NB4 (cell line): Measurements from ENCODE around the gene ABLIM1.

ENCODE experiments used
- DNase-seq: peaks from one replicate; pipeline ENCODE4 v3.0.0; 2010; ENCODE audit warnings: low read depth
- H3K4me3 ChIP-seq: one replicate; pipeline ENCODE4 v1.5.1; 2011; ENCODE audit warnings: mild to moderate bottlenecking, low read depth, low read length, moderate library complexity
- MYC ChIP-seq: IDR thresholded peaks from 2 replicates; pipeline ENCODE4 v1.6.1; 2011; ENCODE audit warnings: low read depth, low read length
- POLR2A ChIP-seq: IDR thresholded peaks from 2 replicates; pipeline ENCODE4 v1.6.1; 2011; ENCODE audit warnings: mild to moderate bottlenecking; ENCODE audit not compliant: insufficient read length; ENCODE audit errors: extremely low read depth
- TF ChIP-seq, protein P1 (sequence below): IDR thresholded peaks from 2 replicates; pipeline ENCODE4 v1.6.1; 2011; ENCODE audit warnings: low read depth, low read length
- TF ChIP-seq, protein P2 (sequence below): IDR thresholded peaks from one replicate; pipeline ENCODE4 v1.5.1; 2012; ENCODE audit warnings: low read depth, low read length

Gene ABLIM1

DNA sequence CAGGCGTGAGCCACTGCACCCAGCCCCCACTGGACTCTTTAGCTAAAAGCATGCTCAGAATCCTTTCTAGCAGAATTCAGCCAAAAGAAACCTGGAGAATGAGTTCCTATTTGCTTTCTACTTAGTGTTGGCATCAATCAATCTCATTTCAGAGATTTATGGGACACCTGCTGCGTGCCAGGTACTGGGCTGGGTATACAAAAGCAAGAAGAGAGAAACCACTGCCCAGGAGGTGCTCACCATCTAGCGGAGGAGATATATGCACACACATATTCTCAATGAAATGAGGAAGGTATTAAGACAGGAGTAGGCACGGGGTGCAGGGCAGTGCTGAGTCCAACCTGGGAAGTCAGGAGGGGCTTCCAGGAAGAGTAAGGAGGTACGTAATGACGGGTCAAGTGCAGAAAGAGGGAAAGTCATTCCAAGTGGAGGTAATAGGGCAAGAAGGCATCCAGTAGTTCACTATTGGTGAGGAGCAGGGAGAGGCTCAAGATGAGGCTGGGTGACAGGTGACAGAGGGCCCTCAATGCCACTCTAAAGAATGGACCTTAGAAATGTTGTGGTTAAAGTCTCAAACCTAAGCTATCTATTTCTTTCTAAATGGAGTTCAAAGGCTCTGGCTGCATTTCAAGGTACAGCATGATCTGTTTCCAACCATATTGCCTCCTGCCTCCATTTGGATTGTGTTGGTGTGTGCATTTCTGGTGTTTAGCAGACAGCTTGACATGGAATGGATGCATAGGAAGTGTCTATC is 22.1 kb downstream of the ABLIM1 start:
- TF ChIP-seq, protein P1, sequence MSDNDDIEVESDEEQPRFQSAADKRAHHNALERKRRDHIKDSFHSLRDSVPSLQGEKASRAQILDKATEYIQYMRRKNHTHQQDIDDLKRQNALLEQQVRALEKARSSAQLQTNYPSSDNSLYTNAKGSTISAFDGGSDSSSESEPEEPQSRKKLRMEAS: no peak
- TF ChIP-seq, protein P2, sequence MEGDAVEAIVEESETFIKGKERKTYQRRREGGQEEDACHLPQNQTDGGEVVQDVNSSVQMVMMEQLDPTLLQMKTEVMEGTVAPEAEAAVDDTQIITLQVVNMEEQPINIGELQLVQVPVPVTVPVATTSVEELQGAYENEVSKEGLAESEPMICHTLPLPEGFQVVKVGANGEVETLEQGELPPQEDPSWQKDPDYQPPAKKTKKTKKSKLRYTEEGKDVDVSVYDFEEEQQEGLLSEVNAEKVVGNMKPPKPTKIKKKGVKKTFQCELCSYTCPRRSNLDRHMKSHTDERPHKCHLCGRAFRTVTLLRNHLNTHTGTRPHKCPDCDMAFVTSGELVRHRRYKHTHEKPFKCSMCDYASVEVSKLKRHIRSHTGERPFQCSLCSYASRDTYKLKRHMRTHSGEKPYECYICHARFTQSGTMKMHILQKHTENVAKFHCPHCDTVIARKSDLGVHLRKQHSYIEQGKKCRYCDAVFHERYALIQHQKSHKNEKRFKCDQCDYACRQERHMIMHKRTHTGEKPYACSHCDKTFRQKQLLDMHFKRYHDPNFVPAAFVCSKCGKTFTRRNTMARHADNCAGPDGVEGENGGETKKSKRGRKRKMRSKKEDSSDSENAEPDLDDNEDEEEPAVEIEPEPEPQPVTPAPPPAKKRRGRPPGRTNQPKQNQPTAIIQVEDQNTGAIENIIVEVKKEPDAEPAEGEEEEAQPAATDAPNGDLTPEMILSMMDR: no peak
- TF ChIP-seq POLR2A (no peak), MYC (no peak)
- H3K4me3 ChIP-seq: no peak overlapping the region
- DNase-seq: no peak

DNA sequence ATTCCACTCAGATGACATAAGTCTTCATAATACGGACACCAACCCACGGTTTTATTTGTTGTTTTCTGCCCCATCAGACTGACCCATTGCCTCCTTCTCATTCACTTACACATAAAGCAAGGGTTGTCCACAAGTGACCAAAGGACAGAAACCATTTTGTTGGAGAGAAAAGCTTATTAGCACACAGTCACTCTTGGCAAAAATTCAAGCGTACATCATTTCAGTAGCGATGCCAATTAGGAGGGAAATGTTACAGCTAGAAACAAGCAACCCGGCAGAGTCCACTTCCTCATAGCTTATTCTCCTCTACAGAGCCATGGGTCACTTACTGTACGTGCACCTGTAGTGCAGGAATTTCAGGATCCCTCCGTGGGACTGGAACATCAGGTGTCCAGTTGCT is 23.0 kb downstream of the ABLIM1 start:
- no peak for TF ChIP-seq MYC
- H3K4me3 ChIP-seq: no peak overlapping the region
- DNase-seq: no peak

DNA sequence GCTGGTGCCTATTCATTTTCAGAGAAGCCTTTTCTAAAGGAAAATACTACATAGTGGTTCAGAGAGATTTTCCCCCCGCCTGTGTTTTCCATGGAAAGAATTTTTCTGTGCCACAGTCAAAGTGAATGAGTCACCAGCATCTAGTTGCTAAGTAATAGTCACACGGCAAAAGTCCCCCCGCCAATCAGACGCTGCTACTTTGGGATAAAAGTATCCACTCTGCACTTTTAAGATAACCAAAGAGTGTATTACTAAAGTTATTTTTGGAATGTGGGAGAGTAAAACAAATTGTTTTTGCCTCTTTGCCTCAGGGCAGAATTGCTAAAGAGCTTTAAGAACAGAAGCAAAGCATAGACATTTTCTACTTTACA is 23.5 kb downstream of the ABLIM1 start:
- TF ChIP-seq MYC (no peak), POLR2A (no peak)
- TF ChIP-seq, protein P2: no peak
- TF ChIP-seq, protein P1: no peak
- H3K4me3 ChIP-seq: no peak overlapping the region
- DNase-seq: no peak

DNA sequence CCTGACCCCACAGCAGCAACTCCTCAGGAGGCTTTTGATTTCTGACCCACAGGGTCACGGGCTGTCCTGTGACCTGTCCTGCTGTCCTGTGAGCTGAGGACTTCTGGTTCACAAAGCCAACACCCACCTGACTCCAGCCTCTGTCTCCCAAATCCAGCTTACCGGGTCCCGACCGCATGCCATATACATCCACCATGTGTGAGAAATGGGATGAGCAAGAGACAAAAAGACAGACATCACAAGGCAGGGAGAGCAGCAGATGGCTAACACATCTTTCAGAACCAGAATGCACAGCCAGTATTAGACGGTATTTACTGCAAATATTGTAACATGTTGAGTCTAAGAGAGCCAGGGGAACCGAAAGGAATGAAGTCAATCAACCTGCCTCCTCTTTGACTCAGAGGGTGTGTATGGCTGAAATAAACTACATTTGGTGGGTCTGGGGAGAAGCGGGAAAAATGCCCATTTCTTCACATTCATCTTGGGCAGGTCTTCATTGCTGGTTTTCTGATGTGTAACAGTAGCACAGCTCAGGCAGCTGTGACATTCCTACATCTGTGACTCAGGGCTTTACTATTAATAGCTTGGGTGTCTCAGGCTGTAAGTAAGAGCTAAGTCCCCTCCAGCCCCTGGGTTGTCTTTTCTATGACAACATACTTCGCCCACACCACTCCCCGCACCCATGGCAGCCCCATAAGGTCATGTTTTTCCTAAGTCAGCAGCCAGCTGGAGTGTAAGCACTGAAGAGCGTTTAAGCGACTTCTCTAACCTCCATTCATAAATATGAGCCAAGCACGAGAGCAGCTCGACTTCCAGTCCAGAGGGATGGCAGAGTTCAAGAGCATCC is 25.0 kb downstream of the ABLIM1 start:
- no peak overlapping the region for H3K4me3 ChIP-seq
- TF ChIP-seq, protein P2: no peak
- TF ChIP-seq, protein P1: no peak
- no peak for TF ChIP-seq POLR2A
- no peak for TF ChIP-seq MYC
- DNase-seq: no peak

DNA sequence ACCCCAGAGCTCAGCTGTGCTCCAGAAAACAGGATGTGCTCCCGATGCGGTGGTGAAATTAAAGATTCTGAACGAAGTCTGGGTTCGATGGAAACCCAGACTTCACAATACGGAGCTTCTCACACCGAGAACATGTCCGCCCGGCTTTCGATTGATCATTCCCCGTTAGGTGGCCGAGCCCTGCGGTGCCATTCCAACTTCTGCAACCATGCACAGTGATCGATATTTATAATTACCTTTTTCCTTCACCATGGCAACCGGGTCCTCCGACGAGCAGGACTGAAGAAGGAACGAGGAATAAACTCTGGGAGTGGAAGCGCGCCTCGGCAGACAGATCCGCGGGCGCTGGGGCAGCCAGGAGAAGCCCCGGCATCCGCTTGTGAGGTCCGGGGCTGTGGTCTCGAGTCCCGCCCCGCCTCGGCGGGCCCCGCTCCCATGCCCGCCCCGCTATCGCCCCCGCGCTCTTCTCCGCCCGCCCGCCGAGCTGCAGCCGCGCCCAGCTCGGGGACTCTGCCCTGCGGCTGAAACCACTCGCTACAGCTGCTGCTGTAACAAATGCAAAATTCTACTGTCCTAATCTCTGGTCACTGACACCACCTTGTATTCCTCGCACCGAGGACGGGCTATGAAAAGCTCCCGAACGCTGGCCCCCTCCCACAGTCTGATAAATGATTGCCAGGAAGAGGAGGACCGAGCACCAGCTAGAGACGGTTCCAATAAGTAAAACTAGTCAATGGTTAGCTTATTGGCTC is 26.2 kb downstream of the ABLIM1 start:
- TF ChIP-seq POLR2A (no peak), MYC (no peak)
- TF ChIP-seq, protein P2: no peak
- TF ChIP-seq, protein P1: no peak
- no peak overlapping the region for H3K4me3 ChIP-seq
- DNase-seq: peak; percentile 31

DNA sequence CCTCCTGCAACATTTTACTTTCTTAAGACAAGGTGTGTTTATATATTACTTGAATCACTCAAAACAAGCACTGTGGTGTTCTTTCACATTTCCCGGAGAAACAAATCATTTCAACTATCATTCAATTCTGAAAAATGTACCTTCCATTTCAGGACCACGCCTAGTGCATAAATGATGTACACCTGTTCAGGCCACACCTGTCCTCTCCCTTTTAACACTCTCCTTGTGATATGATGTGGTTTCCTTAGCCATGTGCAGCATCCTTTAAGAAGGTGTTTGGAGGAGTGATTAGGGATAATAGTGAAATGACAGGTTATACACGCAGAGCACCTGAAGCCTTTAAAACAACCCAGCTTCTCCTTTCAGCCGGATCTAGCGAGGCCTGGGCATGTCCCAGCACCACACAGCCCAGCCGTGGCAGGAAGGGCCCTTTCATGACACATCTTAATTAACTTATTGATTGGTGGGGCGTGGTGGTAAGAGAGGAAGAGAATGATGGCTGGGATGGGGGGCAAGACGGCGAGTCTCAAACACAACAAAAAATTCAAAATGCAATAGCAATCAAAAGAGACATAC is 26.9 kb downstream of the ABLIM1 start:
- H3K4me3 ChIP-seq: no peak overlapping the region
- no peak for DNase-seq
- TF ChIP-seq, protein P1: no peak
- TF ChIP-seq MYC: no peak
- no peak for TF ChIP-seq POLR2A
- TF ChIP-seq, protein P2: no peak
